H9 (cell line): ENCODE measurements around the gene CEP162. TPM values are rescaled to one million over a fixed set of nuclear protein-coding genes. Genes with fewer than 3 reads are reported as not detected.

Experiments used
- DNase-seq: peaks from one replicate; pipeline ENCODE4 v3.0.0-alpha.2; 2017
- H2AFZ ChIP-seq: one replicate; pipeline ENCODE4 v1.6.1; 2013; ENCODE audit warnings: mild to moderate bottlenecking, low read length, control low read depth, moderate library complexity
- H2AK5ac ChIP-seq: 2 replicates; pipeline ENCODE4 v1.6.1; 2013; ENCODE audit warnings: low read length, control low read depth, mixed read lengths; ENCODE audit not compliant: insufficient read length
- H2BK120ac ChIP-seq: one replicate; pipeline ENCODE4 v1.6.1; 2013; ENCODE audit warnings: low read depth, mild to moderate bottlenecking, low read length, control low read depth, inconsistent platforms; ENCODE audit not compliant: poor library complexity, severe bottlenecking
- H2BK12ac ChIP-seq: 2 replicates; pipeline ENCODE4 v1.6.1; 2013; ENCODE audit warnings: low read length, control low read depth, mixed read lengths, low read depth; ENCODE audit not compliant: insufficient read length
- H2BK15ac ChIP-seq: 2 replicates; pipeline ENCODE4 v1.6.1; 2013; ENCODE audit warnings: low read depth, low read length, control low read depth
- H2BK20ac ChIP-seq: one replicate; pipeline ENCODE4 v1.6.1; 2013; ENCODE audit warnings: low read depth, mild to moderate bottlenecking, low read length, control low read depth, inconsistent platforms; ENCODE audit not compliant: poor library complexity, severe bottlenecking
- H2BK5ac ChIP-seq: 2 replicates; pipeline ENCODE4 v1.6.1; 2013; ENCODE audit warnings: low read length, control low read depth, mixed read lengths; ENCODE audit not compliant: insufficient read length
- H3K14ac ChIP-seq: 2 replicates; pipeline ENCODE4 v1.6.1; 2013; ENCODE audit warnings: low read length, control low read depth; ENCODE audit not compliant: insufficient read depth
- H3K18ac ChIP-seq: 2 replicates; pipeline ENCODE4 v1.6.1; 2013; ENCODE audit warnings: low read depth, mild to moderate bottlenecking, mixed read lengths, low read length, control low read depth; ENCODE audit not compliant: insufficient read length
- H3K23ac ChIP-seq: 2 replicates; pipeline ENCODE4 v1.6.1; 2013; ENCODE audit warnings: low read length, control low read depth, mixed read lengths, low read depth; ENCODE audit not compliant: insufficient read length
- H3K23me2 ChIP-seq: 2 replicates; pipeline ENCODE4 v1.6.1; 2013; ENCODE audit warnings: low read depth, mild to moderate bottlenecking, mixed read lengths, low read length, control low read depth; ENCODE audit not compliant: insufficient read length, poor library complexity, severe bottlenecking
- H3K27ac ChIP-seq: 2 replicates; pipeline ENCODE4 v1.5.1; 2013; ENCODE audit warnings: low read length, control low read depth, mixed read lengths, low read depth; ENCODE audit not compliant: insufficient read length
- H3K27me3 ChIP-seq: 2 replicates; pipeline ENCODE4 v1.6.1; 2013; ENCODE audit warnings: low read length, control low read depth, inconsistent platforms; ENCODE audit not compliant: insufficient read depth
- H3K4ac ChIP-seq: 2 replicates; pipeline ENCODE4 v1.6.1; 2013; ENCODE audit warnings: low read depth, mild to moderate bottlenecking, control low read depth, inconsistent platforms, low read length, moderate library complexity
- H3K4me1 ChIP-seq: 2 replicates; pipeline ENCODE4 v1.6.1; 2013; ENCODE audit warnings: low read length, control low read depth, inconsistent platforms; ENCODE audit not compliant: insufficient read depth
- H3K4me2 ChIP-seq: 2 replicates; pipeline ENCODE4 v1.6.1; 2013; ENCODE audit warnings: low read length, control low read depth, mixed read lengths; ENCODE audit not compliant: insufficient read length, insufficient read depth
- H3K56ac ChIP-seq: 2 replicates; pipeline ENCODE4 v1.6.1; 2013; ENCODE audit warnings: low read depth, mild to moderate bottlenecking, mixed read lengths, low read length, control low read depth; ENCODE audit not compliant: insufficient read length
- H3K79me1 ChIP-seq: 2 replicates; pipeline ENCODE4 v1.6.1; 2013; ENCODE audit warnings: low read depth, mild to moderate bottlenecking, moderate library complexity, low read length, control low read depth, inconsistent platforms; ENCODE audit not compliant: insufficient read depth, poor library complexity, severe bottlenecking
- H3K79me2 ChIP-seq: 2 replicates; pipeline ENCODE4 v1.6.1; 2013; ENCODE audit warnings: low read length, control low read depth, inconsistent platforms; ENCODE audit not compliant: insufficient read depth
- H3K9ac ChIP-seq: 2 replicates; pipeline ENCODE4 v1.6.1; 2013; ENCODE audit warnings: low read length, control low read depth, mixed read lengths; ENCODE audit not compliant: insufficient read length; ENCODE audit errors: extremely low read depth
- H3K9me3 ChIP-seq: one replicate; pipeline ENCODE4 v1.6.1; 2013; ENCODE audit warnings: low read depth, low read length, inconsistent platforms; ENCODE audit not compliant: control insufficient read depth
- H3T11ph ChIP-seq: one replicate; pipeline ENCODE4 v1.6.1; 2013; ENCODE audit warnings: mild to moderate bottlenecking, low read length, control low read depth, inconsistent platforms
- H4K20me1 ChIP-seq: one replicate; pipeline ENCODE4 v1.6.1; 2013; ENCODE audit not compliant: control insufficient read depth, insufficient read length, insufficient read depth
- H4K5ac ChIP-seq: 2 replicates; pipeline ENCODE4 v1.6.1; 2013; ENCODE audit warnings: low read depth, mild to moderate bottlenecking, mixed read lengths, low read length, control low read depth; ENCODE audit not compliant: insufficient read length
- H4K8ac ChIP-seq: replicated peaks from 2 replicates; pipeline ENCODE4 v1.6.1; 2013; ENCODE audit warnings: low read length, control low read depth, mixed read lengths, low read depth; ENCODE audit not compliant: insufficient read length
- H4K91ac ChIP-seq: 2 replicates; pipeline ENCODE4 v1.6.1; 2013; ENCODE audit warnings: low read depth, mild to moderate bottlenecking, moderate library complexity, mixed read lengths, low read length, control low read depth; ENCODE audit not compliant: insufficient read length
- H3K27ac Mint-ChIP-seq, 3 experiments: 2 replicates in 2 of 3; 3 replicates in 1 of 3; pipeline ENCODE4 v1.8.0; 2020 to 2021; ENCODE audit warnings: mixed read lengths in 3 of 3, mild to moderate bottlenecking in 1 of 3, moderate library complexity in 1 of 3
- H3K27me3 Mint-ChIP-seq: 2 replicates; pipeline ENCODE4 v1.8.0; 2021; ENCODE audit warnings: low read depth, mild to moderate bottlenecking, moderate library complexity, mixed read lengths
- H3K36me3 Mint-ChIP-seq, 3 experiments: 2 replicates in 2 of 3; 3 replicates in 1 of 3; pipeline ENCODE4 v1.8.0; 2020 to 2021; ENCODE audit warnings: low read depth in 3 of 3, mixed read lengths in 3 of 3; ENCODE audit not compliant: insufficient read depth in 1 of 3
- H3K4me1 Mint-ChIP-seq, 2 experiments: 2 replicates each; pipeline ENCODE4 v1.8.0; 2020; ENCODE audit warnings: mixed read lengths in 2 of 2
- H3K4me3 Mint-ChIP-seq, 2 experiments: 2 replicates in 1 of 2; 3 replicates in 1 of 2; pipeline ENCODE4 v1.8.0; 2020 to 2021; ENCODE audit warnings: mild to moderate bottlenecking in 2 of 2, mixed read lengths in 2 of 2, moderate library complexity in 1 of 2
- H3K9me3 Mint-ChIP-seq, 2 experiments: 2 replicates in 1 of 2; 3 replicates in 1 of 2; pipeline ENCODE4 v1.8.0; 2020; ENCODE audit warnings: mild to moderate bottlenecking in 2 of 2, mixed read lengths in 2 of 2, moderate library complexity in 1 of 2
- CTCF ChIP-seq: fragments of 200-600 bp; sonication (generic); conservative IDR thresholded peaks from 3 replicates; pipeline ENCODE4 v1.8.0; 2021; ENCODE audit warnings: antibody characterized with exemption, mild to moderate bottlenecking
- WGBS: extraction: QIAGEN DNeasy Blood & Tissue Kit; methylation state at CpG from one replicate; pipeline ENCODE4 v1.1.7; 2013; ENCODE audit warnings: missing lambda C conversion rate, low lambda C conversion rate, mixed read lengths; ENCODE audit not compliant: insufficient read length; ENCODE audit errors: extremely low coverage; 5-methylcytosine and 5-hydroxymethylcytosine counted together
- total RNA-seq: library from RNA; stranded (reverse); gene quantifications from 2 replicates; pipeline ENCODE4 v1.2.1, GENCODE V29; 2021

The CEP162 gene
- total RNA-seq, 1 experiment from 2014 or later = 11.5 TPM

- Histone ChIP-seq H3K79me1 (no peaks in the 10 kb centered on the region), H2BK5ac (no peak overlapping the region), H3K56ac (no peak overlapping the region), H3K27ac (no peak overlapping the region), H3K9me3 (no peaks in the 10 kb centered on the region), H4K20me1 (no peaks in the 10 kb centered on the region), H3K23me2 (no peaks in the 10 kb centered on the region), H3K4ac (no peak overlapping the region), H4K8ac (no peak overlapping the region), H2BK12ac (no peak overlapping the region), H2BK120ac (no peak overlapping the region), H3T11ph (no peak overlapping the region), H2BK15ac (no peak overlapping the region), H2BK20ac (no peak overlapping the region), H3K4me2 (no peak overlapping the region), H3K14ac (no peak overlapping the region), H2AK5ac (no peak overlapping the region), H4K5ac (no peak overlapping the region), H3K9ac (no peak overlapping the region), H3K18ac (no peak overlapping the region), H3K4me1 (peaks cover 3% of the 10 kb centered on the region; the same call in 1 of the 2 replicates), H4K91ac (no peak overlapping the region), H3K27me3 (no peaks in the 10 kb centered on the region), H3K23ac (no peak overlapping the region), H2AFZ (no peak overlapping the region), H3K79me2 (no peaks in the 10 kb centered on the region)
- no peak for DNase-seq
- peaks cover 8 to 17% of the 10 kb centered on the region in 2 experiments; a peak in 2 of 4 replicates for H3K4me1 Mint-ChIP-seq
- H3K9me3 Mint-ChIP-seq = no peaks in the 10 kb centered on the region
- H3K4me3 Mint-ChIP-seq = no peak overlapping the region
- no peaks in the 10 kb centered on the region for H3K27me3 Mint-ChIP-seq
- TF ChIP-seq CTCF = no peak
- no CpG with 5 or more reads among the region's 3 CpGs for WGBS
- H3K27ac Mint-ChIP-seq = no peak overlapping the region
- no peaks in the 10 kb centered on the region for H3K36me3 Mint-ChIP-seq
Observed at GRCh38 chr6:84260926-84261325, 33.5 kb upstream of the CEP162 start.
